Fibroblast of skin of left quadriceps (primary cell): Measurements from ENCODE around the gene MTMR3.
A peak's percentile ranks its signal among the peaks of the same experiment; 100 is the strongest.

Experiments
- DNase-seq, 2 experiments: peaks; one replicate each; pipeline ENCODE4 v3.0.0-alpha.2; 2013; ENCODE audit warnings: low read depth in 2 of 2

MTMR3 gene

DNA sequence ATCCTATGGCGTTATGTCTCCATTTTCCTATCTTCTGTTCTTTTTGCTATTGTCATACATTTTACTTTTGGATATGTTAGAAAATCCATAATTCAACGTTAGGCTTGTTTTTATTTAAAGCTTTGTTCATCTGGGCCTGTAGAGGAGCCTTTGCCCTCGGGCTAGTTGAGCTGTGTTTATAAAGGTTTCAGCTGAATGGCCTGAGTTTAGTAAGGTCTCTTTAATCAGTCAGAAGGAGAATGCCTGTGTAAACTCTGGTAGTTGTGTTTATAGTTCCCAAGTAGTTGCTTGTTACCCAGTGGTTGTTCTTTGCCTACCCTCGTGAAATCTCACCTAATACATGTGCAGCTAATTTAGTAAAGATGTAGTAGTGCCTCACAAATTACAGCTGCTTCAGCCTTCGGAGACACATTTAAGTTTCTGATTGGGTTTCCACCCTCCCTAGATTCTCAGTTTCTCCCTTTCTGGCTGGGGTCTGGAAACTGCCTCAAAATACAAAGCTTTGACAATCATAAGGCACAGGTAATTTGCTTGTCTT, 33.1 kb downstream of the MTMR3 start:
- DNase-seq = no peak

DNA sequence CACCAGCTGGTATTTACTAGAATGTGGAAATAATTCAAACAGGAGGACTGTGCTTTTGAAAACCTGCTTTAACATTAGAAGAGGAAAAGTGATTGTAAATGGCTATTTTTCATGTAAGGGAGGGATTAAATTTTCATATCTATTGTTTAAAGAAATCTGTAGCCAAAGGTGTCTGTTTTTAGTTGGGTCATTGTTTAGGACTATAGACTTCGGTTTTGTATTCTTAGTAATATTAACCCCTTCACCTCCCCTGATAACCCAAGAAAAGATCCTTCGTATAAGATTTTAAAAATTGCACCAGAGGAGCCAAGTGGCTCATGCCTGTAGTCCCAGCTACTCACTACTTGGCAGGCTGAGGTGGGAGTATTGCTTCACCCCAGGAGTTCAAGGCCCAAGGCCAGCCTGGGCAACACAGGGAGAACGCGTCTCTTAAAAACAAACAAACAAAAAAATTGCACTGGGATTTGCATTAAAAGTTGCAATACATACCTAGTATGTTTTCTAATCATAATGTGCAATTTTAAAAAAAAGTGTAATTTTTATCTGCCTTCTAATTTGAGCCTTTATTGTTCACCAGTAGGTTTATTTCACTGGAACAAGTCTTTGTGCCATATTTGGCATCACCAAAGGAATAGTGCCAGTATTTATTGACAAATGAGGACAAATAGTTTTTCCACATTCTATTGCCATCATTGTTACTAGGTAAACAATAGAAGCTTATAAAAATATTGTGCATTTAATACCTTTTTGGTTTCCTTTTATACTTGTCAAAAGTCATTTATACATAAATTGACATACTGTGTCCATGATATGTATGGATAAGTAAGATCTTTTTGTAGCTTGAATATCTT, 34.3 kb downstream of the MTMR3 start:
- no peak for DNase-seq

DNA sequence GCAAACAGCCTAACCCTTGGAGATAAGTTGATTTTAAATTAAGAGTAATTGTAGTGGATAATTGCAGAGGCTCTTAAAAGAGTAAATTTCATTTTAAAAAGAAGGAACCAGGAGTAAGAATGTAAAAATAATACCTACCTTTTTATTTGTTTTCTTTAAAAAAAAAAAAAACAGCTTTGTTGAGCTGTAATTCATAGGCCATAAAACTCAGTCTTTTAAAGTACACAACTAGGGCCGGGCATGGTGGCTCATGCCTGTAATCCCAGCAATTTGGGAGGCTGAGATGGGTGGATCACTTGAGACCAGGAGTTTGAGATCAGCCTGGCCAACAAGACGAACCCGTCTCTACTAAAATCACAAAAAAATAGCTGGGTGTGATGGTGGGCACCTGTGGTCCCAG, 42.4 kb downstream of the MTMR3 start:
- no peak for DNase-seq

DNA sequence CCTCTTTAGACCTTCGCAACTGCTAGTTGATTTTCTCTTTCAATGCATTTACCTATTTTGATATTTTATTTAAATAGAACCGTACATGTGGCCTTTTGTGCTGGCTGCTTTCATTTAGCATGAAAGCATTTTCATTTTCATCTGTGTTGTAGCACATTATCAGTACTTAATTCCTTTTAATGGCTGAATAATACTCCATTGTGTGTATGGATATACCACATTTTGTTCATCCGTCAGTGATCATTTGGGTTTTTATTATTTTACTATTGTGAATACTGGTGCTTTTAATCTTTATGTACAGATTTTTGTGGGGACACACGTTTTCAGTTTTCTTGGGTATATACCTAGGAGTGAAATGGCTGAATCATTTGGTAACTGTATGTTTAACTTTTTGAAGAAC, 43.1 kb downstream of the MTMR3 start:
- no peak for DNase-seq

DNA sequence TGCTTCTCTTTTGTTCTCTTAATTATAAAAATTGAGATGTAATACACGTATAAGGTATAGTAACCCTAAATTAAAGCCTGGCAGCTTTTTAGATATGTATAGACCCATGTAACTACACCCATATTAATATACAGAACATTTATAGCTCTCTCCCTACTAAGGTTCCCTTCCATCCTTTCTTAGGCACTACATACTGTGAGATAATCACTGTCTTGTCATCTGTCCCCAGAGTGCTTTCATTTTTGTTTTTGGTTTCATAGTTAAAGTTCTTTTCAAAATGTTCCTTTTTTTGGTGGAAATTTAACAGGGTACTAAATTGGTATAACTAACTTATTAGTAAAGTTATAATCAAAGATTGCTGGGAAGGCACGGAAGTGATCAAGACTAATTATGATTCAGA, 49.2 kb downstream of the MTMR3 start:
- no peak for DNase-seq

DNA sequence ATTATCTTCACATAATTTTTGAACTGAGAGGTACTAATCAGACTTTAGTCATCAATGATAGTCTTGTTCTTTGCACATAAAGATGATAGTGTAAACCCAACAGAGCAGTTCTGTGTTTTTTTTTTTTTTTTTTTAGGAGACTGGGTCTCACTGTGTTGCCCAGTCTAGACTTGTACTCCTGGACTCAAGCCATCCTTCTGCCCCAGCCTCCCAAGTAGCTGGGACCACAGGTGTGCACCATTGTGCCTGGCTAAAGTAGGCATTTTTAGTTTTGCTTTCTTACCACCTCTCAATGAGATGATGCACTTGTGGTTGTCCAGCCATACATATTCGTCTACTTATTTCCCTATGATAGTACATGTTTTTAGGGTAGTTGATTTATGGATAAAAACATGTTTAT, 50.6 kb downstream of the MTMR3 start:
- no peak for DNase-seq

DNA sequence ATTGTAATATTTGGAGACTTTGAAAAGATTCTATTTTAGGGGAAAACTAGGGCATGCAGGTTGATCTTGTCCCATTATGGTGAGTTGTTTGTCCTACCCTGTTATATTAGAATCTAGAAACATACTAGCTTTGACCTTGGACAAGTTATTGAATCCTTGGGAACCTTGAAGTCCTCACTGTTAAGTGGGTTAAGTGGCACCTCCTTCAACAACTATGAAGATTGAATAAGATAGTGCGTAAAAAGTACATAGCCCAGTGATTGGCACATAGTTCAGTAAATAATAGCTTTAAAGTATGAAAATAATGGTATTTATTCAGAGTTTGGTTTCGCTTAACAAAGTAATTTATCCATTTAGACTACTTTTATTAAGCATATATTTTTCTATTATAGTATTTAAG, 51.6 kb downstream of the MTMR3 start:
- no peak for DNase-seq

DNA sequence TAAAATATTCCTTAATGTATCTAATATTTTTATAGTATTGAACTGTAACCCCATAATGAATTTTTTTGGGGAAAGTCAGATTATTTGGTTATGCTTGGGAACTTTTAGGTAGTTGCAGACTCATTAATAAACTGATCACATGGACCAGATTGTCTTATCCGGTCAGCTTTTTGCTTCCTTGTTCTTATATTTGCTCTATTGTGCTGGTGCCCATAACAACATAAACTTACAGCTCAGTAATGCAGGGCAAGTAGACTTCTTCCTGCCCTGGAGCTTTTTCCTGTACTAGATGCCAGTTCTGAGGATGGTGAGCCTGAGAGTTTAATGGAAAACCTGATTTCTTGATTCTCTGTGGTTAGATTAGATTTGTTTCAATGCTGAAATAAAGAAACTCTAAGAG, 53.2 kb downstream of the MTMR3 start:
- no peak for DNase-seq

DNA sequence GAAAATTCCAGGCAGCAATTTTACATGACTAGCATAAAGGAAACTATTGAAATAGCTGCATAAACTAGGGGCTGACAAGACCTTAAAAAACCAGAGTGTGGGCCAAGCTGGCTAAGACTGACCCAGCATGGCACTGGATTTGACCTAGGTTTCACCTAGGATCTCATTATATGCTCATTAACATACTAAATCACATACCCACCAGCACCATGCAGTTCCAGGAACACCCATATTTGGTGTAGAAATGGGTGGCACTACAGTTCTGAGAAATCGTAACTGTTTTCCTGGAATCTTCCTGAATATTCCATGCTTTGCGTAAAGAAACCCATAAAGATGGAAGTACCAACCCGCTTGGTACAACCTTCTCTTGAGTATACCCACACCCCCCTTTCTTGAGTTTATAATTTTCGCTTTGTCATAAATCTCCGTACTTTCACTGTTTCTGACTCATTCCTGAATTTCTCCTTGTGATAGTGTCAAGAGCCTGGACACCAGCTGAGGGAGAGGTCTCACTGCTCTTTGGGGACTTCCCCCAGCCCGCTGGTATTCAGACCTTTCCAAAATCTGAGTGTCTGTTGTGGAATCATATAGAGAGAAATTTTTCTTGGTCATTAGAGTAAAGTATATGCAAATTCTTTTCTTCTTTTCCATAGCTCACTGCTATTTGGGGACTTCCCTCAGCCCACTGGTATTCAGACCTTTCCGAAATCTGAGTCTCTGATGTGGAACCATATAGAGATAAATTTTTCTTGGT, 55.1 kb downstream of the MTMR3 start:
- DNase-seq = no peak

DNA sequence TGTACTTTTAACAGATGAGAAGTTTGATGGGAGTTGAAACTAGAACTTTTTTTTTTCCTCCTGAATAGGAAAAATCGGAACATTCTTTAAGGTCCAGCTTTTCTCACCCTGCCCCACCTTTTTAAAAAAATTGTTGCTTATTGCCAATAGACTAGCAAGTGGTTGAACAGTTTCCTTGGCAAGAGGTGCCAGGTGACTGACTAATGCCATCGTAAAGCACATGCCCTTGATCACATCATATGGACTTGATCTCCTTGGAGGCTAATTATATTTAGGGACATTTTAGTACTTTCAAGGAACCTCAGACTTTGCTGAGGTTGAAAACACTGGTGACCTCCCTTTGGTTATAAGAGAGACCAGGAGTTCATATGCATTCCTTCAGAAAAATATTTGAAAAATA, 57.6 kb downstream of the MTMR3 start:
- no peak for DNase-seq

DNA sequence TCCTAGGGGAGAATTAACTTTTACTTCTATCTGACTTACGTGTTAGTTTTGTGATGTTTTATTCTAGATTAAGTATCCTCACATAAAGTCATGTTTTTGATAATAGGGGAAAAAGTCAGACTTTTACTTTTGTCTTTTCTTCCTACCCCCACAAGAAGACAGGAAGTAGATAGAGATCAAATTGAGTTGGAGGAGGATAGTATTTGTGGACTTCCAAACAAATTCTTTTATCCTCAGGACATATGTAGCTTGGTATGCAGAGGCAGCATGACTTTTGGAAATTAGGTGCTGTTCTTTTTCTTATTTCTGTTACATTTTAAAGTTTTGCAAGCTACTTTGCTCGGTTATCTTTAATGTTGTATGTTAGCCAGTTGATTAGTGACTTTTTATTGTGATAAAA, 61.4 kb downstream of the MTMR3 start:
- no peak for DNase-seq

DNA sequence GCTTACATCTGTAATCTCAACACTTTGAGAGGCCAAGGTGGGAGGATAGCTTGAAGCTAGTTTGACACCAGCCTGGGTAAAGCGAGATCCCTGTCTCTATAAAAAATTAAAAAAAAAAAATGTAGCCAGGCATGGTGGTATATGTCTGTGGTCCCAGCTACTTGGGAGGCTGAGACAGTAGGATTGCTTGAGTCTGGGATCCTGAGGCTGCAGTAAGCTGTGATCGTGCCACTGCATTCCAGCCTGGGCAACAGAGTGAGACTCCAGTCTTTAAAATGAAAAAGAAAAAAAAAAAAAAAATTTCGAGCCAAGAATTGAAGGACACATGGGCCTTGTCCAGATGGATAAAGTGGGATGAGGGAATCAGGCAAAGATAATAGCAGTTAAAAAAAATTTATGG, 62.5 kb downstream of the MTMR3 start:
- no peak for DNase-seq

DNA sequence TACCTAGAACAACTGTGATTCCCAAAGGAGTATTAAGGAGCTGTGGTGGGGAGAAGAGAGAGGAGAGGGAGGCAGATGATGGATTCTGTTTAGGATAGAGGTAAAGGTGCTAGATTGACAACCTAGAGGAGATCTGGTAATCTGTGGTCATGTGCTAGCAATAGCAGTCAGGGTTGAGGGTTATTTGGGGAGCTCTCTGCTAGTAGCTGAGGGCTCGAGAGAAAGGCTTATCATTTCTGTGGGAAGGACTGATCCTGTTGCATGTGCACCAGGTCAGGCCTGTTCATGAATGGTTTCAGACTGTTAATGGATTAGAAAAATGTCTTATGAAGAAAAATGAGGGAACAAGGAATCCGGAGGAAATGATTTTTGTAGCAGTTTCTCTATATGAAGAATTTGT, 63.2 kb downstream of the MTMR3 start:
- no peak for DNase-seq

DNA sequence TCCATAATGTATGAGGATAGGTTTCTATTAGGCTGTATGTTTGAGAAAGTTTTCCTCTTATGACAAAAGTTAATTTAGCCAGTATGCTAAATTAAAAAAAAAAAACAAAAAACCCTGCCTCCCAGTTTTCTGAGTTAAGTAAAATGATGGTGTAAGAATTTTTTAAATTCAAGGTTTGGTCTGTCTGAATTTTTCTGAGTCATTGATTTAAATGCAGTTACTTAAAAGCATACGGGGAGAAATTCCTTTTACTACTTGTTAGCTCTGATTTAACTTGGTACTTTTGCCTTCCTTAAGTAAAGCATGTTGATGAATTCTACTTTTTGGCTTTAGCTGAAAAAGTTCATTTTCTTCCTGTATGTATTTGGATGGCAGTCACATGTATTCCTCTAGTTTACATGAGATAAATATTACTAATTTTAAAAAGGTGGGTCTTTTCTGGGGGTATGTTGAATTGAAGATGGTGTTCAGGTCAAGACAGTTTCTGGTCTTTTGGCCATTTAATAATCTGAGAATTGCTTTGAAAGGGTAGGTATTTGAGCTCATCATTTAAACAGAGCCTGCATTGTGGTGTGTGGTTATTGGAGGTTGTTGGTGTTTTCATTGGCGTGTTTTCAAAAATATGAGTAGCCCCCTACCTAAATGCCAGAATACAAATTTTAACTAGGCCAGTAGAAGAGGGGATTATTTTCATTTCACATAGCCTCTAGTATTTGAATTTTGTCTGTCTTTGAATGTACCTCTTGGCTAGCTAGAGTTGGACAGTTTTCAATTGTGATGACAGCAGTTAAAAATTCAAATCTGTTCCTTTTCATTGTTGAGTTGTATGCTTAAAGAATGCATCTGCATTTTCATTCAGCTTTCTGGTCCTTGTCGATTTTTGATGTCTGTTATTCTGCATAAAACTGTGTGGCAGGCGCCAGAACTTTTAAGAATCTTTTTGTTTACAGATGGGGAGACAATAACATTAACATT, 64.7 kb downstream of the MTMR3 start:
- peak; percentile 7 to 10 for DNase-seq

DNA sequence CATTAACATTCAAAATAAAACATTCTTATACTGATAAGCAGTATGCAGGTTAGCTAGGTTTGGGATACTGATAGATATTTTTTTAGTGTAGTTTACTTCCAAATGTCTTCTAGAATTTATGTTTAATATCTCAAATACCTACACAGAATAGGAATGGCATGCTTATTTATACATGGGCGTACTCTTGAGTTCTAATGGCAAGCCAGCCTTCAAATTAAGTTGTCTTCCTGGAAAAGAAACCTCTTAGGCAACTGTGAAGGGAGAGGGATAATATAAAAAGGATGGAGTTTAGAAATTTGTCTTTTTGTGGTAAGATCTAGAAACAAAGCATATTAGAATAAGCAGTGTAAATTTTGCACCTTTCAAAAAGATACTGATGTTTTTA, 65.4 kb downstream of the MTMR3 start:
- DNase-seq = no peak

DNA sequence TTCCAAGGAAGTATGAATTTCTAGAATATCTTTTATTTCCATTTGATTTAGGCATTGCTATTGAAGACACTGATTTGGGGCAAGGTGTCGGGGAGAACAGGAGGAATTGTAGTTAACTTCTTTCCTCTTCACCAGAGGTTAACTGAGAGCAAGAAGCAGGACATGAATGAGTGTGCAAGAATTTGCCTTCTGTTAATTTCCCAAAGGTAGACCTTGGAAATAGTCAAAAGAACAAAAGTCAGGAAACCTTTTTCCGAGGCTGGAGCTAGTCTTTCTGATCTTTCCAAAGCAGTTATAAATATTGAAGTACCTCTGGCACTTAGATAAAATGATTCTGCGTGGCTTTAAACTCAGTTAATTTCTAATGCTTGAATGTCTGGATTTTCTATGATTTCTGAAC, 66.9 kb downstream of the MTMR3 start:
- DNase-seq = no peak

DNA sequence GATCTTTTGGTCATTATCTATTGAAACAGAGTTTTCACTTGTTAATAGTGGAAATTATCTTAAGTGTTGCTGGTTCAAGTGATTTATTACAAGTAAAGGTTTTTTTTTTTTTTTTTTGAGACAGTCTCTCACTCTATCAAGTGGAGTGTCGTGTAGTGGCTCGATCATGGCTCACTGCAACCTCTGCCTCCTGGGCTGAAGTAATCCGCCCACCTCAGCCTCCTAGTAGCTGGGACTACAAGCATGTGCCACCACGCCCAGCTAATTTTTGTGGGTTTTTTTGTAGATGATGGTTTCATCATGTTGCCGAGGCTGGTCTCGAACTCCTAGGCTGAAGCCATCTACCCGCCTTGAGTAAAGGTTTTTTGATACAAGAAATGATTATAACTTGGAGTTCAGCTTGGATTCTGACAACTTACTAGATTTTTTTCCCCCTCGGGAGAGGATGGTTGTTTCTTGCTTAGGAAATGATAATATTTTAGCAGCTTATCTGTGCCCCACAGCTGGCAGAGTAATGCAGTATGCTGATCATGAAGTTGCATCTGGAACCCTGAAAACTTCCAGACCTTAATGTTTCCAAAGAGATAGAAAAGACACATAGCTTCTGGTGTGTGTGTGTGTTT, 68.9 kb downstream of the MTMR3 start:
- no peak for DNase-seq

DNA sequence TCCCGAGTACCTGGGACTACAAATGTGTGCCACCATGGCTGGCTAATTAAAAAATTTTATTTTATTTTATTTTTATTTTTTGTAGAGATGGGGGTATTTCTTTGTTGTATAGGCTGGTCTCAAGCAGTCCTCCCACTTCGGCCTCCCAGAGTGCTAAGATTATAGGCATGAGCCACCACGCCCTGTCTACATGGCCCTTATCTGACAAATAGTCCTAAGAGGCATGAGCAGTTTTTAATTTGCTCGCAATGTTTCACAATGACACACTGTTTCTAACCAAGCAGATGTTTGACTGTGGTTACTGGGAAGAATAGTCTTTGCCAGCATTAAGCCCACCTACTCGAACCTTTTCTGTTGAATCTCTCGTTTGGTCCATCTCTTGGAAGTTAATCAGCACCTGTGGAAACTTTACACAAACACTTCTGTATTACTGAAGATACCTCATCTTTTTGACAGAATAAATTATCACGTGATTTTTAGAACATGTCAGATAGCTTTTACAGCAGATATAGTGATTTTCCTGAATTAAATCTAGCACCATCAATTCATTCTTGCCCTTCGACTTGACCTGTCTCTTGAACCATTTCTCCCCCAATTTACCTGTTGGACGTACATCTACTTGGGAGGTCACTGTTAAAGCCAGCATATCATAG, 71.4 kb downstream of the MTMR3 start:
- DNase-seq = no peak

DNA sequence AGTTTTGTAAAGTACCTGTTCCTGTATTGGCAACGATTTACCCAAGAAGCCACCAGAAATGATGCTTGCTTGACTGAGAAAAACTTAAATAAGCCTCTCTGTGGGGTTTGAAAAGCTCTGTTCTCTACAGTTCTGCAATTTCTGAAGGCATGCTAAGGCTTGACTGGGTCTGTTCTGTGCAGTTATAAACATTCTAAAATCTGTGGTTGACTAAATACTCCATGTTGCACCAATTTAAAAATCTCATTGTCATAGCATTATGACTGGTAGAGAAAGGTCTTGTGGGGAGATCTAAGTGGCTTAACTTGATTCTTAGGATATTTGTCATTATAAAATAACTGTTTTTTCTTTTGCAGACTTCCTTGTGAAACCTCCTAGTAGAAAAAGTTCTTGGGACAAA, 73.7 kb downstream of the MTMR3 start:
- no peak for DNase-seq

DNA sequence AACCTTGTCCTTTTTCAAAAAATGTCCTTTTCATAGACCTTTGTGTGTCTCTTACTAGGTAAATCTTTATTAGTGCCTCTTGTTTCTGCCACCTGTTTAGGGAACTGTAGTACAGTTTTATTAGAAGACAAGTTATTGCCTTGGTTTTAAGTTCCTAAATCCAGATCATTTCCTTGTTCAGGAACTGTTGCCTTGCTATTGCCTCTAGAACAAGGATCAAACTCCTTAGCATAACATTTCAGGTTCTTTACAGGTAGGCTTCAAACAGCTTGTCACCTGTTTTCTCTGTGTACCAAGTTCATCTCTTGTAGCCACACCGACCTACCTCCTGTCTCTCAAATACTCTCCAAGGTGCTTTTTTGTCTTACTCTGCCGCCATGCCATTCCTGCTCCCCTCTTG, 75.2 kb downstream of the MTMR3 start:
- DNase-seq = no peak

DNA sequence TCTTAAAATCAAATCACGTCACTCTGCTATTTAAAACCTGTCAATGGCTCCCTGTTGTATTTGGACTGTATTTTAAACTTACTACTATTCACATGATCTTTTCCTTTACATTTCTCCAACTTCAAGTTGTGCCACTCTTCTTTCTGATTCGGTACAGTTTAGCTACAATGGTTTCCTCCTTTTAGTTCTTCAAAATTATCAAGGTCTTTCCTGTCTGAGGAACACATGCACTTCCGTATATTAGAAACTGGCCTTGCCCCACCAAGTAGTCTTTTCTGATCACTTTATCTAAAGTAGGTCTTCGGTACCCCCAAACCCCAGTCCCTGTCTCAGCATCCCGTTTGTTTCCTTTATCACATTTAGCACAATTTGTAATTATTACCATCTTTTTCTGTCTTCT, 81.8 kb downstream of the MTMR3 start:
- DNase-seq = no peak
